ENCODE measurements around the gene FBXO17.

FBXO17 gene

DNA sequence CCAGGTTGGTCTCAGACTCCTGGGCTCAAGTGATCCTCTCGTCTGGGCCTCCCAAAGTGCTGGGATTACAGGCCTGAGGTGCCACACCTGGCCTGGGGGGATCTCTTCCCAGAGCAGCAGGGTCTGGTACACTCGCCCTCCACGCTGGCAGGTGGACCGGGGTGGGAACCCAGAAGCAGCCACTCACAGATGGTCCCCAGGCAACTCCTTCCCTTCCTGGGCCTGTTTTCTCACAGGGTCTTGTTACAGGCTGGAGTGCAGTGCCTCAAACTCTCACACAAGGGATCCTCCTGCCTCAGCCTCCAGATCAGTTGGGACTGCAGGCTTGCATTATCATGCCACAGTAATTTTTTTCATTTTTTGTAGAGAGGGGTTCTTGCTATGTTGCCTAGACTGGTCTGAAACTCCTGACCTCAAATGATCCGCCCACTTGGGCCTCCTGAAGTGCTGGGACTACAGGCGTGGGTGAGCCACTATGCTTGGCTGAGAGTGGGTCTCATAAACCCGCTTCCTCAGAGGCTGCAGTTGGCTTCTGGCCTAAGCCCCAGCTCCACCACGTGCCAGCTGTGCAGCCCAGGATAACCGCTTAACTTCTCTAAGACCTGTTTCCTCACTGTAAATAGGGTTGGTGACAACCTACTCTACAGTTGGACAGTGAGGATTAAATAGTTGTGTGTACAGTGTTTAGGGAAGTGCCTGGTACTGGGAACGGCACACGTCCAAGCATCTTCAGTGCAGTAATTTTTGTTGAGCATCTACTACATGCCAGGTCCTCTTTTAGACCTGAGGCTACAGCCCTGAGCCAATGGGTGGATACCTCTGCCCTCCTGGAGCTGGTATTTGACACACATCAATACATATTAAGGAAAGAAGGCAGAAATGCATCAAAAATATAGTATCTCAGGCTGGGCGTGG is 62.7 kb downstream of the FBXO17 start:
- DNase-seq, result no peak

DNA sequence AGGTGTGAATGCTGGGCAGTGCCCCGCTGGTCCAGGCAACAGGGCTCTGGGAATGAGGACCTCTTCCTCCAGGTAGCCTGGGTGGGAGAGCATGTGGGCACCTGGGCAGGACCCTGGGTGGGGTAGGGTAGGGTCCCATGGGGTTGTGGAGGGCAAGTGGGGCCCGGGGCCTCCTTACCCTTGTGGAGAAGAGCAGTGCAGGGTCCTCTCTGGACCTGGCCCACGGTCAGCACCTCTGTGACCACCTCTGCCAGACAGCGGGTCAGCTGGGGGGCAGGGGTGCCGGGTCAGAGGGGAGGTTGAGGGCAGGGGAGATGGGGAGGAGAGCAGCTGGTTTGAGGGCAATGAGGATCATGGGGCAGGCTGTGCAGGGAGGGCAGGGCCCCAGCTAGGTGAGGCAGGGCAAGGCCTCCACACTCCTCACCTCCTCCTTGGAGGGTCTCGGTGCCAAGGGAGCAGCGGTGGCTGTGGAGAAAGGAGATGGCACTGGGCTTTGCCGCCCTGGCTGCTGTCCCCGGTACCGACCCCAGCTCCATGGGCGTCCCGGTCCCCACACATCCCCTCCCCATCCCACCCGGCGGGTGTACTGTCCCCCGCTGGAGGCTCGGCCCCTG is 64.0 kb downstream of the FBXO17 start:
- DNase-seq, result no peak

DNA sequence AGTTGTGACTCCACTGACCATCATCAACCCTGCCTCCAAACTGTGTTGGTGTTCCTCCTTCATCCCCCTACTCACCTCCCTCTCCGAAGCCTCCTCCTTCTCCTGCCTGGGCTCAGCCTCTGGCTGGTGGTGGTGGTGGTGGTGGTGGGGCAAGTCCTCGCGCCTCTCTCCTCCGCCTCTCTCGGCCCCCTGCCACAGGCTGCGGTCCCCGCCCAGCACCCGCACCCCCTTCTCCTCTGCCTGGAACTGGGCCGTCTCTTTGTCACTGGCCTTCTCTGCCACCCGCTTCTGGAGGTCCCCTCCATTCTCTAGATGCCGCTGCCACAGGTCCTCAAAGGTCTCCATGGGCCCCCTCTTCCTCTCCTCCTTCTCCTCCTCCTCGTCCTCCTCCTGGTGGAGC is 65.1 kb downstream of the FBXO17 start:
- no peak for DNase-seq

DNA sequence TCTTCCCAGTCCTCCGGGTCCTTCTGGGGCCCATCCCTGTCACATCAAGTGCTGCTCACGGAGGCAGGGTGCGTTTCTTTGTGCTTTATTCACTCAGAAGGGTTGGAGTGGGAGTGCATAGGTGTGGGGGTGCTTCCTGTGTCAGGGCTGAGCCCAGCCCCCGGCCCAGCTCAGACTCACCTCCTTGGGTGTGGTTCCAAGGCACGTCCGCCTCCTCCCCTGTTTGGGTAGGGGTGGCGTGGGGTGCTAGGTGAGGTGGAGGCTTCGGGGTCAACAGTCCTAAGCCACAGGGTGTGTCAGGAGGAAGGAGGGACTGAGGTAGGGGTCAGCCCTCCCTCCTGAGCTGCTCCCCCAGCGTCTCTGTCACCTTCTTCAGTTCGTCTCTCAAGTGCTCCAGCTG is 66.6 kb downstream of the FBXO17 start:
- DNase-seq, result no peak

- DNase-seq, result no peak
These were observed 67.9 kb downstream of the FBXO17 start for GRCh38 chr19:38907670-38908069.

DNA sequence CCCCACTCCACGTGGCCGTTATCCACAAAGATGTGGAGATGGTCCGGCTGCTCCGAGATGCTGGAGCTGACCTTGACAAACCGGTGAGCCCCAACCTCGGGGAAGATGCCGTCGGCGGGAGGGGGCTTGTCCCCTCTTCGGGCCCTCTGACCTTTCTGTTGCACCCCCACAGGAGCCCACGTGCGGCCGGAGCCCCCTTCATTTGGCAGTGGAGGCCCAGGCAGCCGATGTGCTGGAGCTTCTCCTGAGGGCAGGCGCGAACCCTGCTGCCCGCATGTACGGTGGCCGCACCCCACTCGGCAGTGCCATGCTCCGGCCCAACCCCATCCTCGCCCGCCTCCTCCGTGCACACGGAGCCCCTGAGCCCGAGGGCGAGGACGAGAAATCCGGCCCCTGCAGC is 68.3 kb downstream of the FBXO17 start:
- no peak for DNase-seq

DNA sequence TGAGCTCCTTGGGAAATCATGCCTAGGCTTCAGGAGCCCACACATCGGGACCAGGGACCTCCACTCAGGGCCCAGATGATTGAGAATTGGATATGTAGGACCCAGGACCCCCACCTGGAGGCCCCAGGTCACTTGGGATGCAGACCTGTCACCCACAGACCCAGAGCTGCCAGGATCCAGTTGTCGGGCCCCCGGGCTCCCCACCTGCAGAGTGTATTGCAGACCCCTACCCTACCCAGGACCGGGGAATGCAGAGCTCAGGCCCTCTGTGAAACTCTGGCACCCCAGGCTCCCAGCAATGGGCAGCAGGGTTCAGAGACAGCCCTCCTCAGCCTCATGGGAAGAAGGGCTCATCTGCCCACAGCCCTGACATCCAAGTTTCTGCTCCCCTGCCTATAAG is 69.9 kb downstream of the FBXO17 start:
- DNase-seq, result no peak

DNA sequence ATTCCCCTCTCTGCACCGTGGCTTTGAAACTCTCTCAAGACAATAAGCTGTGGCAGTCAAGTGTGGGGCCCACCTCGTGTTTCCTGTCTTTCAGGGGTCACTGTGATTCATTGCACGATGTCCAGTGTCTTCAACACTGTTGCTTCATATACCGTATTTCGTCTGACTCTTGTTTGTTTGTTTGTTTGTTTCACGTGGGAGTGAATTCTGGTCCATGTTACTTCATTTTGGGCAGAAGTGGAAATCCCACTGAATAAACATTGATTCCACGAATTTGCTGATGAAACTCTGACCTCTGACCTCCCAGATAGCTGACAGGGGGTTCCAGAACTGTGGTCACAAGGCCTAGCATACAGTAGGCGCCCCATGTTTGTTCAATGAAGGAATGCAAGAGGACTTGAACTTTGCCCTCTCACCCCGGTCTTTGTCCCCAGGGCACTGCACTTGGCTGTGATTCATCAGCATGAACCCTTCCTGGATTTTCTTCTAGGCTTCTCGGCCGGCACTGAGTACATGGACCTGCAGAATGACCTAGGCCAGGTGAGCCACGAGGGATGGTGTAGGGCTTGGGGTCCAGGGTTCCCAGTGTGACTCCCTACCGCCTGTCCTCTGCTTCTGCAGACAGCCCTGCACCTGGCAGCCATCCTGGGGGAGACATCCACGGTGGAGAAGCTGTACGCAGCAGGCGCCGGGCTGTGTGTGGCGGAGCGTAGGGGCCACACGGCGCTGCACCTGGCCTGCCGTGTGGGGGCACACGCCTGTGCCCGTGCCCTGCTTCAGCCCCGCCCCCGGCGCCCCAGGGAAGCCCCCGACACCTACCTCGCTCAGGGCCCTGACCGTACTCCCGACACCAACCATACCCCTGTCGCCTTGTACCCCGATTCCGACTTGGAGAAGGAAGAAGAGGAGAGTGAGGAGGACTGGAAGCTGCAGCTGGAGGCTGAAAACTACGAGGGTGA is 70.7 kb downstream of the FBXO17 start:
- DNase-seq, result no peak

DNA sequence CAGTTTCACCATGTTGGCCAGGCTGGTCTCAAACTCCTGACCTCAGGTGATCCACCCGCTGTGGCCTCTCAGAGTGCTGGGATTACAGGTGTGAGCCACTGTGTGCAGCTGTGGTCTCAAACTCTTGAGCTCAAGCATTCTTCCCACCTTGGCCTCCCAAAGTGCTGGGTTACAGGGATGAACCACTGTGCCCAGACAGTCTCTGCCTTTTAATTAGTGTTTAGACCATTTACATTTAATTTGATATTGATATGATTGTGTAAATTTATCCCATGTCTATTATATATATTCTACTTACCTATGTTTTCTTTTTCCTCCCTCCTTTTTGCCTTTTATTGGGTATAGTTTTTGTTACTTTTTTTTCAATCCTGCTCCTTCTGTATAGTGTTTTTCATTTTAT is 73.9 kb downstream of the FBXO17 start:
- no peak for DNase-seq

GRCh38 chr19:38900743-38901190 is 74.8 kb downstream of the FBXO17 start:
- no peak for DNase-seq

GRCh38 chr19:38900202-38900629 is 75.3 kb downstream of the FBXO17 start:
- no peak for DNase-seq

GRCh38 chr19:38899447-38900201 is 75.9 kb downstream of the FBXO17 start, which contains the start of the genes NFKBIB and SIRT2:
Gene NFKBIB (plus strand): TSS chr19:38899969. CDS start chr19:38900033, 64 bp downstream.
Gene SIRT2 (minus strand): TSS chr19:38899618. CDS start chr19:38899521, 97 bp downstream.
- peak; percentile 100 for DNase-seq

DNA sequence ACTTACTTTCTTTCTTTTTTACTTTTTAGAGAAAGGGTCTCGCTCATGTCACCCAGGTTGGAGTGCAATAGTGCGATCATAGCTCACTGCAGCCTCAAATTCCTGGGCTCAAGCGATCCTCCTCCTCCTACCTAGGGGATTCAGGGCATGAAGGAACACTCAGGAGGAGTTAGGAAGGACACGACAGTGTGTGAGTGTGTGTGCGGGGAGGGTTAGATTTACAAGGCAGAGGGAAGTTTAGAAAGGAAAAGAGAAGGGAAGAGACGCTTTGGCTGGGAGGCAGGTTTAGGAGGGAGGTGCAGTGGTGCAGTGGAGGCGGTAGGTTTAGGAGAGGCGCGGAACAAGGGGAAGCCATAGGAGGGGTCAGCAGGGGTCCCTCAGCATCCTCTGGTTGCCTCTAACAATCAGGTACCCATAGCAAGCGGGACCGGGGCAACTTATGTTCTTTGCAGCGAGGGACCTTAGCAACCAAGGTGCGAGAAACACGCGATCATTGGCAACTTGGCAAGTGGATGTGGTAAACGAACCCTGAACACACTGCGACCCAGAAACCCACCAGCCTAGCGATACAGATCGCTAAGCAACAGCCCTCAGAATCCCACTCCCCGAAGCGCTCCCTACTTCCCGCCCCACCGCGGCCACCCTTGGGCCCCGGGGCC is 76.6 kb downstream of the FBXO17 start:
- no peak for DNase-seq

DNA sequence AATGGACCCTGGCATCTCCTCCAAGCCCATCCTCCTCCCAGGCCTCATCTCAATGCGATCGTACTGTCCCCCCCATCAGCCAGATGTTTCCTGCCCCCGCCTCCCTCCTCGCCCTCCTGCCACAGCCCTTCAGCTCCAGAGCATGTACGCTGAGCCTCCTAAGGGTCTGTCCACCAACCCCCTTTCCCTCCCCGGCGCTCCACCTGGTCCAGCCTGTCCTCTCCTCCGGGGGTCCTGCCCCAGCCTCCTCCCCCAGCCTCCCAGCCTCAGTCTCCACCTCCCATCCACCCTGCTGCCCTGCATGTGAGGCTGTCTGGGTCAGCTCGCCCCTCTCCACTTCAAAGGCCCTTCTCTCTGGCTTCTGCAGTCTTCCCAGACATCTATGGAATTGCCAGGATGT is 80.6 kb downstream of the FBXO17 start:
- no peak for DNase-seq

DNA sequence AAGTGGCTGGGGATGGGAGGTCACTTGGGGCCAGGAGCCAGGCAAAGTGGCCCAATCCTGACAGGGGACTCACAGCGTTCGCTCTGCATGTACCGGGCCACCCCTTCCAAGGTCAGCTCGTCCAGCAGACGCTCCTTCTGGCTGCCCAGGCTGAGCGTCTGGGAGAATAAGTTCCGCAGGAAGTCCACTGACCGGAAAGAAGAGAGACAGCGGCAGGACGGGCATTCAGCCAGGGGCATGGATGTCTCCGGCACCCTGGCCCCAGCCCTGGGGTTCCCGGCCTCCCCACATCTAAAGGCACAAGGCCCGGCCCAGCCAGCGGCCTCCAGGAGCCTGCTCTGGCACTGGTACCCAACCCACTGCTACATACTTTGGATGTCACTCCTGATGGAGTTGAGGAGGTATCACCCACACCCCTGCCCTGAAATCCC is 82.2 kb downstream of the FBXO17 start:
- DNase-seq, result no peak

DNA sequence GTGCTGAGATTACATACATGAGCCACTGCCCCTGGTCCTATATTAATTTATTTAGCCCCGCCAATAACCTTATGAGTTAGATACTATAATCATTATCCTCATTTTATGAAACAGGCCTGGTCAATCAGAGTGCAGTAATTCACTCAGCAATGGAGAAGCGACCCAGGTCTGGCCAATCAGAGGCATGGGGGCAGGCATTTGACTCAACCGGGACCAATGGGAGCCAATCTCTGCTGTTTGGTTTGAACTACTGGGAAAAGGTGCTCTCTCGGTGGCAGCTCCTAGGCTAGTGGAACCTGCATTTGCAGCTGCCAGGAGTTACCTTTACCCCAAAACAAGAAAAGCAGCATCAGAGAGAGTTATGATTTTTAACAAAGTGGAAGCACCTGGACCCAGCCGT is 82.7 kb downstream of the FBXO17 start:
- DNase-seq, result no peak

GRCh38 chr19:38891771-38892170 is 83.8 kb downstream of the FBXO17 start:
- no peak for DNase-seq
